KG1 (cell line): ENCODE measurements around the gene FOXA2.
"Not testable (repeated sequence)": the region's sequence is repeated elsewhere in the genome, so short reads cannot be mapped to it uniquely, and the experiment has no call there.

Experiments used
- DNase-seq: peaks from one replicate; lab custom pipeline; 2025; lab: John Stamatoyannopoulos, UW

FOXA2 gene

DNA sequence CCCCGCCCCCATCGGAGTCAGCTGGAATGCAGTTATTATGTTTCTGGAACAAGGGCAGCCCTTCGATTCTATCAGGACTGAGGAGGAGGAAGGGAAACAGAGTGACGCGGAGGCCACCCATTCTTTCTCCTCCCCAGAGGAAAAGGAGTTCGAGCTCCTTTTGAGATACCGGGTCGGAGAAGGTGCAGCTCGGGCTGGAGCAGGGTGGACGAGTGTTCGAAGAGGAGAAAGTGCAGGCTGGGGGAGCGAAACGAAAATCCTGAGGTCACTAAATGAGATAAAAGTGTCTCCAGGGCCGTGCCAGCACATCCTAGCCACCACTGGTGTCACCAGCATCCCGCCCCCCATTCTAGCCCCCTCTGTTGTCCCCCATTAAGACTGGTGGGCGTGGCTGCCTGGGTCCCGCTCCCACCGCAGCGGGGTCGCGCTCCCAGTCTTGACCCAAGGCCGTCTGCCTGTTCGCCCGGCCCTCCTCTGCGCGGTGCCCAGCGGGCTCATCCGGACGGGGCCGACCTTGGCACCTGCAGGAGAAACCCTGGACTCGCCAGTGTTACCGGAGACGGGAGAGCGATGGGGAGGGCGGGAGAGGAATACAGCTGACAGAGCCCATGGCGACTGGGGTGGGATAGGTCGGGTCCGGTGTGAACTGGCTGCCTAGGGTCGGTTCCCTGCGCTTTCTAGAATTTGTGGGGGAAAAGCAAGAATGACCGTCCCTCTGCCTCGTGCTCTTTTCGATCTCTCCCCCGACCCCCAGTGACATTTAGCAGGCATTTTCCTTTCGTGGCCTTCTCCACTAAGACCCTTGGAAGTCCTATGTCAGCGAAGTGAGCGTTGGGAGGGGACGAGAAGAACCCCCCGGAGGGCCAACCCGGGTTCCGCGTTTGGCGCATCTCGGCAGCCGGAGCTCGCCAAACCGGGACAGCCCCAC lies 16.2 kb downstream of the FOXA2 start:
- no peak for DNase-seq

DNA sequence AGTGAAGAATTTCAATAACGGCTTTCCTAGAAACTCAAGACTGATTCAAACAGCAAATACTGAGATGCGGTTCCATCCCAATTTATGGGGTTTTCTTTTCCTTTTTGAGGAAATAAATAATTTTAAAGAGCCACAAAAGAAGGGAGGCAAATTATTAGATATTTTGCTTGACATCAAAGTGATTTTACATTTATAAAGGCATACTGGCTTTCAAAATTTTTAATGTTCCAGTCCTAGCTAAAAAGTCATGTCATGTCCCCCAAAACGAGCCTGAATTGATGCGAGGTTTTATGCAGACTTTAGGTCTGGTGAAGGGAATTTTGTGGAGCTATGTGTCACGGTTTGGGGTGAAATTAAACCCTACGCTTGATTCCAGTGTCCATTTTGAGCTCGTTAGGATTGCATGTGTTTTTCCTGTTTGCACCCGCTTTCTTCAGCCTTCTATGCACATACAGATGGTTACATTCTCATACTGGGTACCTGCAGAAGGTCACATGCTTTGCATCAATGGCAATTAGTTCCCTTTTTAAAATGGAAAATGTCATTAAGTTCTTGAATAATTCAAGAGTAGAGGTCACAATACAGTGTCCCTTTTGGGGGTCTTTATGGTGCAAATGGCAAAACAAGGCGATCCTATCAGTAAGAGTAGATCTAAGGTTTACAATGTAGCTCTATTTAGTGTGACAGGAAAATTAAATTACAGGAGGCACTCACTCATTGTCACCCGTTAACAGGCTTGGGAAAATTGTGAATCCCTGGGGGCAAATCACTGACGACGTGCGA lies 17.3 kb downstream of the FOXA2 start:
- no peak for DNase-seq

DNA sequence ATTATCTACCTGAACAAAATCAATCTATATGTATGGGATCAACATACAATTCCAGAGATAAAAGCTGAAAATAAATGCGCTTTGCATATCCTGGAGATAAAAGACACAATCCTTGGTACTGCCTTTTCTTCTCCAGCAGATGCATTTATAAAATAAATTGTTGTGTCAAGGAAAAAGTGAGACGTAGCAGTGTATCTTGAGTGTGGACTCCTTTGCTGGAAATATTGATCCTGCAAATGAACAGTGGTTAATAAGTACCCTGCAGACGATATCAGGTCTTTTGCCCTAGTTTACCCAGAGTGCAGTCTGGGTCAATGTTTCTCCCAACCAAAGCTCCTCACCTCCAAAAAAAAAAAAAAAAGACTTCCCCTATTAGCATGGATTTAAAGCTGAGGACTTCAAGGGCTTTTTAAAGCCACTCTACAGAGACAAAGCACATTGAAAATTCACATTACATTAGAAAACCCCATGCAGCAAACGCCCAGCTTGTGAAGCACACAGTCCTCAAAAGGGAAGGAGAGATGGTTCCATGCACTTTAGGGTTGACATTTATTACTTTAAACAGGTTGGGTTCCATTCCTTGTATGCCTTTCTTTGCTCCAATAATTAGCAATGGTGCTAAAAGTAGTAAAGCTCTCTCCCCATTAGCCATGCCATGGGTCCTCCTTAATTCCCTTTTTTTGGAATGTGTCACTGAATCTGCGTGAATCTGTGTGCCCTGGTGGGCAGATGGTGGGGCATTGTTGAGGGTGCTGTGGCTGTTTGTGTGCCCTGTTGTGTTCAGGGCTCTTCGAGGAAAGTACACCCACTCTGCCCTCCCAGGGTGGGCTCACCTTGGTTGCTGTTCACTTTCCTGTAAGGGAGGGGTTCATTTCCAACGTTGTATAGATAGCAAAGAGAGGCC lies 21.1 kb downstream of the FOXA2 start:
- DNase-seq, result no peak

DNA sequence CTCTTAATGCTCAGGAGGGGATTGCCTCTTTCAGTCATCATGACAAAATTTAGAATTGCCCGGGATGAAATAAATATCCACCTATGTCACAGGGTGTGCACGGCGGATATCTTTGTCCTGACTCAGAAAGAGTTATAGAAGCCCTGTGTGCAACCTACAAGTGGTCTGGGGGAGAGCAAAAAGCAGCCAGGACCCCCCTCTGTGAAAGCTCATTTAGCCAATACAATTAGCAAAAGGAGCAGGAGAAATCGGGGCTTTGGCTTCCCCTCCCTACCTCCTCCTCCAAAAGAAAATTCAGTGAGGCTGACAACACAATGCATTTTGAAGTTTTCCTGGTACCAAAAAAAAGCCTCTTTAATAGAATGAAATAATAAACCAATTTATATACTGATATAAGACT lies 21.8 kb downstream of the FOXA2 start:
- DNase-seq, result no peak

DNA sequence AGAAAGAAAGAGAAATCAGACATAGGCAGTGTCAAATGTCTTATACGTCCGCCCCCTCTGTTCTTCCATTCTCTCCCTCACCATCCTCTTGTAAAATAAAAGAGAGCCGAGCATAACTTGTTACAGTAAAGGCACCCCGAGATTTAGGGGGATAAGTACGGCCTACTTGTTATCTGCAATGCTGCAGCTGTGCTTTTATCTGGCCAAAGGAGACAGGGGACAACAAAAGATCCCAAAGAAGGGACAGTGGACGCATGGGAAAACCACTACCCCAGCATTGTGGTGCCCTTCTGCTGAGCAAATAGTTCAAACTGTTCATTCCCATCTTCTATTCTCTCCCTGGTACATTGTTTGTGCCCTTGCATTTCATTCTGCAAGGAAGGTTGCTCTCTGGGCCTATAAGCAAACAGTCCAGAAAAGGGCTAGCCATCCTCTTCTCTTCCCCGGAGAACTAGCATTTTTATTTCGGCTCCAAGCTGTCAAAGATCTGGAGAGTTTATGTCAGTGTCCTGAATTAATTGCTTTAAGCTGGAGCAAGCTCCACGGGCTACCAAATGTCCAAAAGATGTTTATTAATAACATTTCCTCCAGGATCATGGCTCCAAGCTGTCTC lies 22.3 kb downstream of the FOXA2 start:
- no peak for DNase-seq

DNA sequence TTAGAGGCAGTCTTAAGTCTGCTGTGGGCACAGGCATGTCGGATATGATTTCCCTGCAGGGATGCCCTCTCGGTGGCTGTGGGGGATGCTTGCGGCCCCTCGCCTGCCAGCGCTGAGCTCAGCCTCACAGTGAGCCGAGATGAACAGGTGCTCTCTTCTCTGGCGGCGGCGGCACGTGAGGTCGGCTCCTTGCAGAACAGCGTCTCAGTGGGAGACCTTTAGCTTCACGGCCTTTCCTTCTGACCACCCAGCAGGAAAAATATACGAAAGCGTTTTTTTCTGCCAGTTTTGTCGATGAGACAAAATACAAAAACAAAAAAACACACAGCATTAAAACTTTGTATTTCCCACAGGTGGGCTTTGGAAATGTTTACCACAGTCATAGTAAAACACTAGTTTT lies 23.6 kb downstream of the FOXA2 start:
- no peak for DNase-seq

DNA sequence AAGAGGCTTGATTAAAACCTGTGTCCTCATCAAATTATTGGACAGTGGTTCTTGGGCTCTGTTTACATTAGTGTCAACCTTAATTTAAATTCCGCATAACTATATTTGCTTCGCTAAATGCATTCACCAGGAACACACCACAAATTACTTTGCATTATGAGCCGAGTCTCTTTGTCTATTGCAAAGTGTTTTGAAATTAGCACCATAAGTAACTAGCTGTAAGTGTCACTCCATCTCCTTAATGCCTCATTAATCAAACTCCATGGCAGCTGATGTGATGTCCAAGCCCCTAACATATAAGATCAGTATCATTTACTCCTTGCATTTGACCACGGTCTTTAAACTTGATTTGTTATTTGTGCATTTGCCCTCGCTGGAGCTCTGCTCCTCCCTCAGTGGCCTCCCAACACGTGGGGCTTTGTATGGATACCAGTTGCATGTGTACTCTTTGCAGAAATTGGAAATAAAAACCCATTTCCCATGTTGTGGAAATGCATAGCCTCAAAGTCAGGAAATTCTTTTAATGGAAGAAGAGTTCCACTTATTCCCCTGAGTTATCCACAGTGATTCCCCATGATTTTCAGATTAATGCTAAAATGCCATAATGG lies 24.6 kb downstream of the FOXA2 start:
- DNase-seq, result no peak

DNA sequence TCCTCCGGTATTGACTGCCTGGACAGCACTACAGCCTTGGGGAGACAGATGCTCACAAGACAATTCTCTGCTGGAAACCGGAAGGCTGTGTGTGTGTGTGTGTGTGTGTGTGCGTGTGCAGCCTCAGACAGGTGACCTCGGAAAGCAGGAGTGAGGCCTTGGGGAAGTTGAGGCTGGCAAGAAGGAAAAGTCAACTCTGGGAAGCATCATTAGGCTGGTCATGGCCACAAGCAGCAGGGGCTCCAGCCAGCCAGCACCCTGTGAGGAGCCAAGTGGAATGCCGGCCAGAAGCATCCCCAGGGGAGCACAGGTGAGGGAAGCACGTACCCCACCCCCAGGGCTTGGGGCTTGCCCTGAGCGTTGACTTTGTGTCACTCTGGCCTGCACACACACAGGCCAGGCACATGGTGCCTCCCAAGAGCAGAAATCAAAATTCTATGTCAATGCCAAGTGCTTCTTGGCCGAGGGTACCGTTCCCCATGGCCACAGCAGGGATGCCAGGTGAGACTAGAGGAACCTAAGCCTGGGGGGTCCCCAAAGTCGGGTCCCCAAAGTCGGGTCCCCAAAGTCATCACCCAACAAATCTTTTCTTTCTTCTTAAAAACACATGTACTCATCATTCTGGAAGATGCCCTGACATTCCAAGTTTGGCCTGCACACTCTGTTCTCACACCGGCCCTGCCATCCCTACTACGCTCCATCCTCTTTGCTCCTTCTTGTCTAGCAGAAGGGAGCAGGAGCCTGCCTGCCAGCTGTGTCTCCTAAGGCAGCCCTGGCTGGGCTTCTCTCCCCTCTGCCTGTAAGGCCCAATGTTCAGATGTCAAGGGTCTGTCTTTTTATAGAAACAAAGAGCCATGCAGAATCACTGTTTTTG lies 26.7 kb downstream of the FOXA2 start:
- no peak for DNase-seq

DNA sequence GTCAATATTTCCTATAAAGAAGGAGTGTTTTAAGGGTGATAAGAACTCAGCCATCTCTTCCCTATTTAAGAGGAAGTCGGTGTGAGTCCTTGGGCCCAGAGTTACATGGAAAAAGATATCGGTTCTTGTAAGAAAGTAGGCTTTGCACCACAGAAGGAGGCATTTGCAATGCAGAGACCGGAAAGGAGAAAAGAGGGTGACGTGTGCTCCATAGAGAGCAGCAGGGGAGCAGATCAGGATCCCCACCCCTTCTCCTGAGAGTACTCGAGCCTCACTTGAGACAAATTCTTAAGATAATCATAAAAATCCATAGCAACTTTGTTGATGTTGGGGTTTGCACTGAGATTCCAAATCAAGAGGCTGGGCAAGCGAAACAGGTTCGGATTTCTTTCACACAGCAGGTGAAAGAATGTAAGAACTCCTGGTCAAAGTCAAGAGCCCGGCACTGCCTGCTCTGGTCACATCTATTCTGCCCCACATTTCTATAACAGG lies 27.8 kb downstream of the FOXA2 start:
- no peak for DNase-seq

DNA sequence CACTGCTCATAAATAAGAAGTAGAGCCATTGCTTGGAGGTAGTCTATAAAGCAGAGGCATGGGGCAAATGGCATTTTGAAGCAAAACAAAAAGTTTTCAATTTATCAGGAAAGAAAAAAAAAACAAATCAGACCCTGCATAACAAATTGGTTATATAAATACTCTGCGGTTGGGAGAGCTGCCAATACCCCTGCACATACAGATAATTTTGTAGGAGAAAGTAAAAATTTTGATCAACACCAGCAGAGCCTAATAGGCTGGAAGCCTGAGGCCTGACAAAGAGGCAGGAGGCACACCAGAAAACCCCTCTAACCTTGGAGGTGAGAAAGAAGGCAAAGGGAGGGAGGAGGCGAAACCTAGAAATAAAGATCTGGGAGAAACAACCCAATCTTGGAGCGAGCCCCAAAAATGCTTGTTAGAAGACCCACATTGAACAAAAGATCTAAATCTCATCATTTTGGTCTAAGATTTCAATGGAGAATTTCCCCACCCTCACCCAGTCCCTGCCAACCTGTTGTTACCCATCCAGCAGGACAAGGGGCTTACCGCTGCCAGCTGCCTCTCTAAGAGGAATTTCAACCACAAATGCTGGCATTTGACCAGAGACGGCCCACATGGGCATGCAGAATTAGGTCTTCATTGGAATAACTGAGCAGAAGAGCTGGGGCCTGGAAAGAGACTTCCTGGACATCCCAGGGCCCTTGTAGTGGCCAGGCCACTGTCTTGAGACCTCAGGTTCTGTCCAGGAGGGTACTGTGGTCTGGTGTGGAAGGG lies 28.4 kb downstream of the FOXA2 start:
- no peak for DNase-seq

DNA sequence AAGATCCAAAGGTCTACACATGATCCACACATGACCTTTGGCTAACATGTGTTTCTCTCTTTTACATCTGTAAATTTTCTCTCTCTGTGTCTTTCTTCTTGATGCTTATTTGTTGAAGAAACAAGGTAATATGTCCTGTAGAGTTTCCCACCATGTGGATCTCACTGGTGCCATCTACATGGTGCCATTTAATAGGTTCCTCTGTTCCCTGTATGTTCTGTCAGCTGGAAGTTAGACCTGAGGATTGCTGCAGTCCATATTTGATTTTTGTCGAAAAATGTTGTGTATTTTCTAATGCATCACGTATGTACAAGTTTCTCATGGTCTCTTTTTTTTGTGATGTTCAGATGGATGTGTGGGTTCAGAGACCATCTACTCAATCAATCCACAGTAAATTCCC lies 30.0 kb downstream of the FOXA2 start:
- DNase-seq, result no peak

DNA sequence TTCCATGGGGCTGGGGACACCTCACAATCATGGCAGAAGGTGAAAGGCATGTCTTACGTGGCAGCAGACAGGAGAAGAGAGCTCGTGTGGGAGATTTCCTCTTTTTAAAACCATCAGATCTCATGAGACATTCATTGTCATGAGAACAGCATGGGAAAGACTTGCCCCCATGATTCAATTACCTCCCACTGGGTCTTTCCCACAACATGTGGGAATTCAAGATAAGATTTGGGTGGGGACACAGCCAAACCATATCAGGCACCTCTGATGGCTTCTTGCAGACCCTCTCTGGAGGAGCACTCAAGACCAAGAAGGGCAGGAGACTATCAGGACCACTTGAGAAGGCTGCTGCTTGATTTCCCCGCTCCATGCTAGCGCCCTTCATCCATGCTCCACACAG lies 33.9 kb downstream of the FOXA2 start:
- DNase-seq, result not testable (repeated sequence)

DNA sequence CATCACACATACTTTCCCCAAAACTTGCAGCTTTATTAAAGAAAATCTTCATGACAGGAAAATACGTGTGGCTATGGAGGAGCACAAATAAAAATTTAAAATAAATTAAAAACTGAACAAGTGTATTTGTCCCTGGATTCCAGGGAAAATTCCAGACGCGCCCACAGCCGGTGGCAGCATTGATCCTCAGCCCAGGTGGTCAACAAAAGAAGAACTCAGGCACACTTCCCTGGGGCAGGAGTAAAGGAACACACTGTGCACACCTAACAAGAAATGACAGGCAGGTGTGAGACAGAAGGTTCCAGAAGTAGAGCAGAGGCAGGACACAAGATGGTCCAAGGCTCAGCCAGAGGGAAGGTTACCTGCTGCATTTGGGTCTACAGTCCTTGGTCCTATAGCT lies 36.3 kb downstream of the FOXA2 start:
- no peak for DNase-seq

DNA sequence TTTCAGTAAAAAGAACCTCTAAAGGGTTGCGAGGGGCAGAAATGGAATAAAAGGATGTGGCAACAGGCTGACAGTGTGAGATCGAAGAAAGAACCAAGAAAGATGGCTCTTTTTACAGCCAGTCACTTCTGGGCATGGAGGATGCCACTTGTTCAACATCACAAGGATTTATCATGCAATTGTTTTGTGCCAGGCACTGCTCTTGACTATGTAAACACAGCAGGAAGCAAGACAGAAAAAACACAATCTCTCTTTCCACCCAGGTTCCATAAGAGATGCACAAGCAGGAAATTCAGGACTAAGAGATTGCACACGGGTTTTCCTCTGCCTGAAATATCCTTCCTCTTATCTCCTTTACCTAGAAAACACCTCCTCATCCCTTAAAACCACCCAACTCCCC lies 38.0 kb downstream of the FOXA2 start:
- no peak for DNase-seq

DNA sequence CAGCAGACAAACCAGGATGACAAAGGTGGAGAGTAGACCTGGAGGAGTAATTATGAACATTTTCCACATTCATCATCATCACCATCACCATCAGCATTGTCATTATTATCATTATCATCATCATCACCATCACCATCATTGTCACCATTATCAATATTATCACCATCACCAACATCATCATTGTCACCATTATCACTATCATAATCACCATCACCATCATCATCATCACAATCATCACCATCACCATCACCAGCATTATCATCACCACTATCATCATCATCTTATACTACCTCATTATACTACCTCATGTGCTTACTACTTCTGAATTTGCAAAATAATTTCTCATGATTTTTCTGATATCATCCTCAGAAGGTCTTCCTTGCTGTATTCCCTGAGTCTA lies 39.3 kb downstream of the FOXA2 start:
- DNase-seq, result no peak

DNA sequence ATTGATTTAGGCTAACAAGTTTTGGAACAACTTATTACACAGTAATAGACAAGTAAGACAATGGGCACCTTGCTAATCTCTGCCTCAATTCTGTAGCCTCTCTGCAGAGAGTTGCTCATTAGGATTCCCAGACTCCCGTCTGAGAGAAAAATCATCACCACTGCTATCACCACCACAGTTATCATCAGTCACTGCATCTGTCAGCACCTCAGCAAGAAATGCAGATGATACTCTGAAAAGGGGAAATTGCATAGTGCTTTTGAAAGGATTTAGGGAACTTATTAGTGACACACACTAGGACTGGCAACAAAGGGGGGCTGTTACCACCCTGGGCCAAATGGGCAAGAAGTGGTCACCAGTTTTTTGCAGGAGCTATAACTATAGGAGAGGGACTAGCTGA lies 39.9 kb downstream of the FOXA2 start:
- no peak for DNase-seq

DNA sequence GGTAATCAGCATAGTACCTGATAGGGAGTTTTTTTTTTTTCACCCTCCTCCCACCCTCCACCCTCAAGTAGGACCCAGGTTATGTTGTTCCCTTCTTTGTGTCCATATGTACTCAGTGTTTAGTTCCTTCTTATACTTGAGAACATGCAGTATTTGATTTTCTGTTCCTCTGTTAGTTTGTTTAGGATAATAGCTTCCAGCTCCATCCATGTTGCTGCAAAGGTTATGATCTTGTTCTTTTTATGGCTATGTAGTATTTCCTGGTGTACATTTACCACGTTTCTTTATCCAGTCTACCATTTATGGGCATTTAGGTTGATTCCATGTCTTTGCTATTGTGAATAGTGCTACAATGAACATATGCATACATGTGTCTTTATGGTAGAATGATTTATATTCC lies 41.9 kb downstream of the FOXA2 start:
- DNase-seq, result no peak

DNA sequence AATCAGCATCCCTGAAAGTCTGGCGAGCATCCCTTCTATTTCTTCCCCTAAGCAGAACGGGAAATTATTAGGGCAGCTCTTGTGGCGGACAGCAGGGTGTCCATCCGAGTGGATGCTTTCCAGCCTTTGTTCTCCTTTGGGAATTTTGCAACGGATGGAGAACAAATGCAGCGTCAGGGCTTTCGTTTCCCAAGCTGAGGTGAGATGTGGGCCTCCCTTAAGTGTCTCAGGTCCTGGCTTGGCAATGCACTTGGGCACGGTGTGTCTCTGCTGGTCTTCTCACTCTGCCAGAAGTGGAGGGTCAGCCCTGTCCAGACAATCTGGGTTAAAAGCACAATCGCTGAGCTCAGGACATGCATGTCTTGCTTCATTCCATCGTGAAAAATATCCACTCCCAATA lies 43.5 kb downstream of the FOXA2 start:
- DNase-seq, result no peak

DNA sequence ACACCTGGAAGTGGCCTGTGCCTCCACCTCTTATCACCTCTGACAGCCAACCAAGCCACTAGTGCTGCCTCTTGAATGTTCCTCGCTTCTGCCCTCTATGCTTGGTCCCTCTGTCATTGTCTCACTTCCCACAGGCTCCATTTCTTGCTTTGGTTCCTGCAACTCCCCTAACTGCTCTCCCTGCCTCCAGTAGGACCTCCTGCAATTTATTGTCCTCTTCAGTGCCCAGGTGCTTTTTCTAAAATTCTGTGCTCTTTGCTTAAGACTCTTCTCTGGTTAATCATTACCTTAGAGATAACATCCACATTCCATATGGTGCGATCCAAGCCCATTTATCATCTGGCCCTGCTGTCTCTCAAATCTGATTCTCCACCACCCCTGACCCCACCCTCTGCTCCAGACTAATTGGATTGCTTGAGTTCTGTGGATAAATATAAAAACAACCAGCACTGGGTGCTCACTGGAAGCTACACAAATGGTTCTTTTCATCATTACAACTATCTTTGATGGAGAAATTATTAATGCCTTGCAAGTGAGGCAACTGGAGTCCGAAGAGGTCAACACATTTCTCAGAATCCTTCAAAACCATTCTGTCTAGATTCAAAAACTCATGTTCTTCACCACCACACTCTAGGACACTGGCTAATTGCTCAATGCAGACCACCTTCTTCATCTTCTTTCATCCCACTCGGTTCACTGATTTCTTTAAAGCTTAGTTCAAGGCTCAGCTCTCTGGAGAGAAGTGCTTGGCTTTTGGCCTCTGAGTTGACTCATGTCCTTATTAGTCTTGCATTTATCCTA lies 47.2 kb downstream of the FOXA2 start:
- DNase-seq, result no peak
